GM12865 (cell line): ENCODE measurements around the gene CELSR1.
"Not testable (repeated sequence)": the region's sequence is repeated elsewhere in the genome, so short reads cannot be mapped to it uniquely, and the experiment has no call there.

ENCODE experiments used
- DNase-seq: peaks from one replicate; pipeline ENCODE4 v3.0.0; 2010; ENCODE audit warnings: low read depth
- H3K4me3 ChIP-seq: 2 replicates; pipeline ENCODE4 v1.5.1; 2011; ENCODE audit warnings: mild to moderate bottlenecking, low read depth, low read length, control low read depth
- TF ChIP-seq, protein P1 (sequence below): IDR thresholded peaks from 2 replicates; pipeline ENCODE4 v1.5.1; 2011; ENCODE audit warnings: low read length, control low read depth, low read depth, inconsistent platforms; ENCODE audit not compliant: insufficient read depth; ENCODE audit errors: missing control alignments

CELSR1 gene

DNA sequence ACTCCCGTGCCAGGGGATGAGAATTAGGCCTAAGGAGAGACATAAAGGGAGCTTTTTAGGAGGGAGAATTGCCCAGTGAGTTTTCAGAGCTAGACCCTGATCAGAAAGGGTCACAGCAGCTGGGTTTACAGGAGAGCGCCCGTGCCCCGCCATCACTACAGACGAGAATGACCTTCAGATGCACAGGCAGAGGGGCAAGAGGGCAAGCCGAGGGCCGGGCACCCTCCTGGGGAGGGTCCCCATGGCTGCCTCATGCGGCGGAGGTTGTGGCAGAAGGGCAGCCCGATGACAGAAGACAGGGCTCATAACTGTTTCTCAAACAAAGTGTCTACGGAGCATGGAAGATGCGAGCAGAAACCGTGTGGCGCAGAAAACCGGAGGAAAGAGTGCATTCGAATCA lies 129.7 kb downstream of the CELSR1 start:
- TF ChIP-seq, protein P1, sequence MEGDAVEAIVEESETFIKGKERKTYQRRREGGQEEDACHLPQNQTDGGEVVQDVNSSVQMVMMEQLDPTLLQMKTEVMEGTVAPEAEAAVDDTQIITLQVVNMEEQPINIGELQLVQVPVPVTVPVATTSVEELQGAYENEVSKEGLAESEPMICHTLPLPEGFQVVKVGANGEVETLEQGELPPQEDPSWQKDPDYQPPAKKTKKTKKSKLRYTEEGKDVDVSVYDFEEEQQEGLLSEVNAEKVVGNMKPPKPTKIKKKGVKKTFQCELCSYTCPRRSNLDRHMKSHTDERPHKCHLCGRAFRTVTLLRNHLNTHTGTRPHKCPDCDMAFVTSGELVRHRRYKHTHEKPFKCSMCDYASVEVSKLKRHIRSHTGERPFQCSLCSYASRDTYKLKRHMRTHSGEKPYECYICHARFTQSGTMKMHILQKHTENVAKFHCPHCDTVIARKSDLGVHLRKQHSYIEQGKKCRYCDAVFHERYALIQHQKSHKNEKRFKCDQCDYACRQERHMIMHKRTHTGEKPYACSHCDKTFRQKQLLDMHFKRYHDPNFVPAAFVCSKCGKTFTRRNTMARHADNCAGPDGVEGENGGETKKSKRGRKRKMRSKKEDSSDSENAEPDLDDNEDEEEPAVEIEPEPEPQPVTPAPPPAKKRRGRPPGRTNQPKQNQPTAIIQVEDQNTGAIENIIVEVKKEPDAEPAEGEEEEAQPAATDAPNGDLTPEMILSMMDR, result no peak
- no peak overlapping the region for H3K4me3 ChIP-seq
- no peak for DNase-seq

- no peak for DNase-seq
- H3K4me3 ChIP-seq, result no peak overlapping the region
- TF ChIP-seq, protein P1, result no peak
Measured at GRCh38 chr22:46406791-46407190, 130.6 kb downstream of the CELSR1 start.

- no peak overlapping the region for H3K4me3 ChIP-seq
- TF ChIP-seq, protein P1, result no peak
- no peak for DNase-seq
Measured at GRCh38 chr22:46406349-46406748, 131.1 kb downstream of the CELSR1 start.

DNA sequence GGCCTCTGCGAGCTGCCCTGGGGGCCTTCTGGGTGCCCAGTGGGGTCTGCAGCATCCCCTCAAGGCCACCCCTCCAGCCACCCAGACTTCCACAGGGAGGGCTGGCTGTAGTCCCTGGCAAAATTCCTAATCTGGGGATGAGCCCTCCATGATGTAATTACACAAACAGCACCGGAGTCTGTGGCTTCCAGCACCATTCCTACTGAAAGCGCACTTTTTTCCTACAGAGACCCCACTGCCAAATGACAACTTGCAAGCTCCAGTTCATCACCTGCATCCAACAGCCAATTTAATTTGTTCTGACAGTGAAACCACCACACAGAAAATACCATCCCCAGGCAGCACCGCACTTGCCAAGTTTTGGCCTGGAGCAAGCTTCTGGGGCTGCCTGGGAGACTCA lies 131.5 kb downstream of the CELSR1 start:
- TF ChIP-seq, protein P1, result no peak
- H3K4me3 ChIP-seq, result no peak overlapping the region
- DNase-seq, result no peak

GRCh38 chr22:46403880-46404279 lies 133.5 kb downstream of the CELSR1 start:
- DNase-seq, H3K4me3 ChIP-seq: not testable (repeated sequence)

DNA sequence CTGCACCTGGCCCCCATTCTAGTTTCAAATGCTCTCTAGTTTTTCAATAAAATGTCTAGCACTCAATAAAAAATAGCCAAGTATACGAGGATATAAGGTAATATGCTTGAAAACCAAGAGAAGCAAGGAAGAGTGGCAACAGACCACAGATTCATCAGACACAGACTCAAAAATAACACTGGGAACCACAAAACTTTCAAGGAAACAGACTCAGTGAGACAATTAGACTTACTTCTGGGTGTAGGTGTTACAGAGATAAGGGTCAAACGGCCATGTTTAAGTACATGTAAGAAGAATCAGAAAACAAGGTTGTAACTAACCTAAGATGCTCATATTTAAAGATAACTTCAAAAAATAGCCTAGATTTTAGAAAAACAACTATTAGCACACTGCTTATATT lies 134.9 kb downstream of the CELSR1 start:
- TF ChIP-seq, protein P1, result no peak
- H3K4me3 ChIP-seq, result no peak overlapping the region
- DNase-seq, result no peak

- TF ChIP-seq, protein P1, result no peak
Measured at GRCh38 chr22:46401370-46401769, 136.1 kb downstream of the CELSR1 start.

More at GRCh38 chr22:46401370-46401769, 136.1 kb downstream of the CELSR1 start:
- DNase-seq, result no peak
- H3K4me3 ChIP-seq, result no peak overlapping the region
